Measurements from ENCODE around the gene RNF223.
"Not testable (repeated sequence)": the region's sequence is repeated elsewhere in the genome, so short reads cannot be mapped to it uniquely, and the experiment has no call there.

Gene RNF223

GRCh38 chr1:1106510-1107221, 32.6 kb upstream of the RNF223 start:
- DNase-seq = no peak

- not testable (repeated sequence) for DNase-seq
Observed at GRCh38 chr1:1104152-1104551, 30.0 kb upstream of the RNF223 start.

DNA sequence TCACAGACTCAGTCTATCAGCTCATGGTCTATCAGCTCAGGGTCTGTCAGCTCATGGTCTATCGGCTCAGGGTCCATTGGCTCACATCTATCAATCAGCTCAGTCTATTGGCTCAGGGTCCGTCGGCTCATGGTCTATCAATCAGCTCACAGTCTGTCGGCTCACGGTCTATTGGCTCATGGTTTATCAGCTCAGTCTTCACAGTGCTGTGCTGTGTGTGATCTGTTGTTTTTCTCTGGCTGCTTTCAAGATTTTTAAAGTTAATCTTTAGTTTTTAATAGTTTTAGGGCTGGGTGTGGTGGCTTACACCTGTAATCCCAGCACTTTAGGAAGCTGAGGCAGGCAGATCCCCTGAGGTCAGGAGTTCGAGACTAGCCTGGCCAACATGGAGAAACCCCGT, 27.4 kb upstream of the RNF223 start:
- no peak for DNase-seq

DNA sequence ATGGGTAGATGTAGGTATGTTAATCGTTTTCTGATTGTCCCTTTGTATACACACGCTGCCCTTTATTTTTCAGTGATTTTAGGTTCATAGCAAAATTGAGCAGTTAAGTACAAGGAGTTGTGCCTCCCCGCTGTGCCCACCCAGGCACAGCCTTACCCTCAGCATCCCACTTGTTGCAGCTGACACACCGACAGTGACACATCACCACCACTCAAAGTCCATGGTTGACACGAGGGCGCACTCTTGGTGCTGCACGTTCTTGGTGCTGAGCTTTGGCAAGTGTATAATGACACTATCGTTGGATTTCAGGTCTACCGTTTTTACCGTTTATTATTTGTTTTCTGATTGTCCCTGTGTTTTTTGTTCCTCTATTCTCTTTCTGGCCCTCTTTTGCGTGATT, 26.2 kb upstream of the RNF223 start:
- DNase-seq = no peak

GRCh38 chr1:1099506-1100183, 25.5 kb upstream of the RNF223 start:
- DNase-seq = no peak

- no peak for DNase-seq
Observed at GRCh38 chr1:1098681-1099421, 24.7 kb upstream of the RNF223 start.

DNA sequence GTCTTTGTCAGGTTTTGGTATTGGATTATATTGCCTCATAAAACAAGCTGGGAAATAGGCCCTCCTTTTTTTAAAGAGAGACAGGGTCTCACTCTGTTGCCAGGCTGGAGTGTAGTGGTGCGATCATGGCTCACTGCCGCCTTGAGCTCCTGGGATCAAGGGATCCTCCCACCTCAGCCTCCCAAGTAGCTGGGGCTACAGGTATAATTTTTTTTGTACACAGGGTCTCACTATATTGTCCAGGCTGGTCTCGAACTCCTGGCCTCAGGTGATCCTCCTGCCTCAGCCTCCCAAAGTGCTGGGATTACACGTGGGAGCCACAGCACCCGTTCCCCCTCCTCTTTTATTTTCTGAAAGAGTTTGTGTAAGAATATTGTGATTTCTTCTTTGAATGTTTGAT, 22.0 kb upstream of the RNF223 start:
- not testable (repeated sequence) for DNase-seq

DNA sequence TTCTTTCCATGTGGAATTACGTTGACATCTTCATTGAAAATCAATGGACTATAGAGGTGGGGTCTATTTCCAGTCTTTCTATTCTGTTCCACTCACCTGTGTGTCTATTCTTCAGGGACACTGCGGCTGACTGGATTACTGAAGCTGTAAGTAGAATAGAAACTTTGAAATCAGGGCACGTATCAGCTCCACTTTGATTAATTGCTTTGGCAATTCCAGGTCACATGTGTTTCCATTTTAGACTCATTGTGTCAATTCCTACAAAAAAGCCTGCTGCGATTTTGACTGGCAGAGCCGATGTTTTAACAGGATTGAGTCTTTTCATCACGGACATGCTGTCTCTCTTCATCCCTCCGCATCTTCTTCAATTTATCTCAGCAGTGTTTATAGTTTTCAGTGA, 20.9 kb upstream of the RNF223 start:
- no peak for DNase-seq

- DNase-seq = no peak
Observed at GRCh38 chr1:1093610-1093943, 19.5 kb upstream of the RNF223 start.

DNA sequence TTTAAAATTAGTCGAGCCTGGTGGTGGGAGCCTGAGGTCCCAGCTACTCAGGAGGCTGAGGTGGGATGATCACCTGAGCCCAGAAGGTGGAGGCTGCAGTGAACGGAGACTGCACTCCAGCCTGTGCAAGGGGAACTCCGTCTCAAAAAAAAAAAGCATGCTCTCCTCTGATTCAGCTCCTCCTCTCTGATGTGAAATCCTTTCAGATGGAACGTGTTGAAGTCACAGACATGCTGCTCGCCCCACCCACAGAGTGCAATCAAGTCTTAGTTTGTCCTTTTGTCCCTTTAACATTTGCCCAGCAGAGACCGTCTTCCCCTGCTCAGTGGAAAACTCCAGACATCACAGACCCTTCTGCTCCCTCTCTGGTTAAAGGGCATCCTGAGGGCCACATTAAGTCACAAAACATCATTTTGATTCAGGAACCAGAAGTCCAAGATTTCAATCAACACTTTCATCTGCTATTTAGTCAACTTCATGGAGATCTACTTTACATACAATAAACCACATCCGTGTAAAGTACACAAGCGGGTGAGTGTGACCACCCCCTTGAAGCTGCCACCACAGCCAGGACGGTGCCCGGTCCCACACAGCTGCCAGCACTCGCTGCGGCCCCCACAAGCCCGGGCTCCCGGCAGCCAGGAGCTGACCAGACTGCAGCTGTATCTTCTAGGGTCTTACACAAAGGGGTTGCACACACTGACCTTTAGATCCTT, 18.9 kb upstream of the RNF223 start:
- no peak for DNase-seq

GRCh38 chr1:1092149-1092855, 18.2 kb upstream of the RNF223 start:
- DNase-seq = no peak

GRCh38 chr1:1091344-1092148, 17.4 kb upstream of the RNF223 start:
- no peak for DNase-seq

- no peak for DNase-seq
Observed at GRCh38 chr1:1090424-1091343, 16.6 kb upstream of the RNF223 start.

DNA sequence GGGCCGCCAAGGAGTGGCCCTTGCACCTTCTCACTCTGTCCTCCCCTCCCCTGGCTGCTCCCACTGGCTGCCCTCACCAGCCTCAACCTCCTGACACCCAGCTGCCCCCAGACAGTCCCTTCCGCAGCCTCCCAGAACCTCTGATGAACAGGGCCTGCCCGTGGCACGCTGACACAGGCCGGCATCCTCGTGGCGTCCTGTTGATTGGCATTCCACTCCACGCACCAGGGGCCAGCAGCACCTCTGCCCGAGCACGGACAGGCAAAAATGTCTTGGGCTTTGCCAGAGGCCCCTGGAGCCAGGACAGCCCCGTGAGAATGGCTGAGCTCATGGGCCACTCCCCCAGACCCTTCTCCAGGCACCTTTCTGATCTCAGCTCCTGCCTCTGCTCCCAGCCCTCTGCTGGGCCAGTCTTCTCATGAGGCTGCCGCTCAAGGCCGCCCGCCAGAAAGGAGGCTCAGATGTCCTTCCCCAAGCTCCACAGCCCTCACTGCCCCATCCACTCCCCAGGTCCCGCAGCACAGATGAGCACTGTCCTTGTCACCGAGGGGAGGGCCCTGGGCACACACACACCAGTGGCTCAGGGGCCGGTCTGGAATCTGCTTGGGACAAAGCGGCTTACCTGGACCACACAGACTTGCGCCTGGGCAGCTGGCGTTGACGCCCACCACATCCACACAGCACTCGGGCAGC, 15.8 kb upstream of the RNF223 start:
- DNase-seq = no peak

GRCh38 chr1:1088801-1089680, 14.9 kb upstream of the RNF223 start:
- DNase-seq = no peak

DNA sequence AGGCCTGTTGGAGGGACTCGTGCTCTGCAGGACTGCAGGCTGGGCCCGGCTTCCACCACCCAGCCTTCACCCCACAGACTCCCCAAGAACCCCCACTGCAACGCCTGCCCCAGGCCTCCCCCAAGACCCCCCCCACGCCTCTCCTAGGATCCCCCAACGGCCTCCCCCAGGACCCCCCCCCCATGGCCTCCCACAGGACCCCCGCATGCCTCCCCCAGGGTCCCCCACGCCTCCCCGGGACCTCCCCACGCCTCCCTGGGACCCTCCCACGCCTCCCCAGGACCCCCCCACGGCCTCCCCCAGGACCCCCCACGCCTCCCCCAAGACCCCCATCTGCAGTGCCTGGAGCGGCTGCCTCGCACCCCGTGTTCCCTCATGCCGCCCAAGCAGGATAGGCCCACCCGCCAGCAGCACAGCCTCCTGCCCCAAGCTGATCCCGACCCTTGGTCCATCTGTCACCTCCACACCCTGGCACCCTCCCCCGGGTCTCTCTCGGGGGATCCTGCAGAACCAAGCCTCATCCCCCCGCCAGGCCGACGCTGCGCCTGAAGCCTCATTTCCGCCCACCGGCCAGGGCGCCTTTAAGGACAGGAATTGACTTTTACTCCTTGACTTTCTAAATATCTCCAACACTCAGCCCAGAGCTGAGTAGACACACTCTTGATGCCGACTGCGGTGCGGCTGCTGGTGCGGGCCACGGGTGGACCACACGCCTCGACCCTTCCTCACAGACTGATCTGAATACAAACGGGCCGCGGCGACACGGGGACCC, 14.1 kb upstream of the RNF223 start:
- DNase-seq = no peak

GRCh38 chr1:1087351-1088028, 13.4 kb upstream of the RNF223 start:
- no peak for DNase-seq

DNA sequence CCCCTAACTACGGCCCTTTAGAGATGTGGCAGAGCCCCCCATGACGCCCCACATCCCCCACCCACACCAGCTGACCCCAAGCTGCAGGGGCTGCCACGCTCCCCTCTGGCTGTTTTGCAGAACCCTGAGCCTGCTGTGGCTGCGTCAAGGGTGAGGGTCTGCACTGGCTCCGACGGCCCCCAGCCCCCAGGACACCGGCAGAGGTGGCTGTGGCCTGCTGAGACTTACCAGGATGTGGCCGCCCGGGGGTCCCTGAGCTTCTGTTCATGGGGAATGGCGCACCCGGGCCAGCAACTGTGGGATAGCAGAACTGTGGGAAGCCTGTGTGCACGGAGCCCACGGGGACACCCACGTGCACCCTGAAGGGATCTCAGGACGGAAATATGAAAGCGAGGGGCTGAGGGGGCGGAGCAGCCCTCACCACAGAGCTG, 12.8 kb upstream of the RNF223 start:
- no peak for DNase-seq

Data from NCI-H524 (cell line).